ENCODE results near the gene OARD1.

Gene OARD1

GRCh38 chr6:41047745-41048732 lies 24.1 kb downstream of the OARD1 start:
- DNase-seq = no peak

DNA sequence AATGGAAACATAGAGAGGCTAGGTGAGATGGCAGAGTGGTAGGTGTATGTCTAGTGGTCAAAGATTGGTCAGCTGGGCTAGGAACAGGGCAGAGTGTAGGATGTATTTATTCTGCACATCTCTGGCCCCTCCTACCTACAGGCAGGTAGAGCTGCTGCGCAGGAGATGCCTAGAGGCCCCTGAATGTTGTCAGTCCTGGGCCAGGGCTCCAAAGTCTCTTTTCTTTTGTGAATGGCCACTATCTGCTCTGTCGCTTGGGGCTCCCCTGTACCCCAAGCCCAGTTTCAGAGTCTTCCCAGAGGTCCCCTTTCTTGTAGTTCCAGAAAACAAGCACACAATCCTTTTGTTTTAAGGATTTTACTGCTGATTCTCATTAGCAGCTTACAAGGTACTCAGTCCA lies 24.9 kb downstream of the OARD1 start:
- DNase-seq = no peak

DNA sequence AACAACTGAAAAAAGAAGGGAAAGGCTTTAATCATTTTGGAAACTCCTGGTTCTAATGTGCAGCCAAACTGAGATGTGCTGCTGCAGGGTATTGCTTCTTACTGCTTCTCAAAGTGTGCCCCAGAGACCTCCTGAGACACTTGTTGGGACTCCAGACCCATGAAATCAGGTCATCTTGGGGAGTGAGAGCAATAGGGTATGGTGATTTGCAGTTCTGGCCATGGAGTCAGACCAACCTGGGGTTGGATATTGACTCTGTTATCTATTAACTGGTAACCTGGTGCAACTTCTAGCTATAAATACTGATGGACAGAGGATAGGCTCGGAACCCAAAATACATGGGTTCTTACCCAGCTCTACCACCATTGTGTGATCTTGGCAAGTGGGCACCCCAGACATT lies 26.1 kb downstream of the OARD1 start:
- DNase-seq = no peak

DNA sequence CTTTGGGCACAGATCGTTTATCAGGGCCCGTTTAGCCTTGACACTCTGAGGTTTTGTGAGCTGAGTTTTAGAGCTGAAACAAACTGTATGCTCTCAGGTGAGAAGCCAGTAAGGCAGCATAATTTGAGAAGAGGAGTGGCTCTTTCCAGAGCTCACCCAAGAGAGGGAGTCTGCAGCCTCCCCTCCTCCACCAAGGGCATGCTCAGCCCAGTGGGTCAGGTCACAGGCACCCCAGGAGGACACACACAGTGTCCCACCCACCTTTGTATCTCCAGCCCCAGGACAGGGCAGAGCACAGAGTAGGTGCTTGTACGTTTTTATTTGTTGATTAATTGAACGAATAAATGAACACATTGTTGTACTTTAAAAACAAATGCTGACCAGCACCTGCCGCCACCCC lies 26.5 kb downstream of the OARD1 start:
- DNase-seq = no peak

DNA sequence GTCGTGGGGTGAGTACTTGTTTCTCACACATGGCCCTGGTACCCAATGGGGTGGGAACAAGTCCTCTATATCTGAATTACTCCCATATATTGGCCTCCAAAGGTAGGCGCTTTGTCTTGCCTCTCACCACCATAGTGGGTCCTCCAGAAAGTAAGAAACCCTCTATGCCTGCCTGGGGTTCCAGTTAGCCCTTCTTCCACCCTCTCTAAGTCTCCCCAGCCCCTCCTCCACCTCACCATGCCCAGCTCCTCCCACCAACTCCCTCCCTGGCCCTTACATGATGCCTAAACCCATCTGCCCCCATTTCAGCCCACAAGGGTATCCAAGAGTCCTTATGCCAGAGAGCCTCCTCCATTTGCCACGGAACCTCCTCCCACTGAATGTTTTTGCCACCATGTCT lies 29.0 kb downstream of the OARD1 start:
- DNase-seq = no peak

- no peak for DNase-seq
Observed at GRCh38 chr6:41042226-41043055, 29.7 kb downstream of the OARD1 start, which contains the start of gene TSPO2. Gene TSPO2 (plus strand): TSS chr6:41042467. CDS start chr6:41042986, 519 bp downstream.

- no peak for DNase-seq
Observed at GRCh38 chr6:41040940-41041536, 31.1 kb downstream of the OARD1 start.

DNA sequence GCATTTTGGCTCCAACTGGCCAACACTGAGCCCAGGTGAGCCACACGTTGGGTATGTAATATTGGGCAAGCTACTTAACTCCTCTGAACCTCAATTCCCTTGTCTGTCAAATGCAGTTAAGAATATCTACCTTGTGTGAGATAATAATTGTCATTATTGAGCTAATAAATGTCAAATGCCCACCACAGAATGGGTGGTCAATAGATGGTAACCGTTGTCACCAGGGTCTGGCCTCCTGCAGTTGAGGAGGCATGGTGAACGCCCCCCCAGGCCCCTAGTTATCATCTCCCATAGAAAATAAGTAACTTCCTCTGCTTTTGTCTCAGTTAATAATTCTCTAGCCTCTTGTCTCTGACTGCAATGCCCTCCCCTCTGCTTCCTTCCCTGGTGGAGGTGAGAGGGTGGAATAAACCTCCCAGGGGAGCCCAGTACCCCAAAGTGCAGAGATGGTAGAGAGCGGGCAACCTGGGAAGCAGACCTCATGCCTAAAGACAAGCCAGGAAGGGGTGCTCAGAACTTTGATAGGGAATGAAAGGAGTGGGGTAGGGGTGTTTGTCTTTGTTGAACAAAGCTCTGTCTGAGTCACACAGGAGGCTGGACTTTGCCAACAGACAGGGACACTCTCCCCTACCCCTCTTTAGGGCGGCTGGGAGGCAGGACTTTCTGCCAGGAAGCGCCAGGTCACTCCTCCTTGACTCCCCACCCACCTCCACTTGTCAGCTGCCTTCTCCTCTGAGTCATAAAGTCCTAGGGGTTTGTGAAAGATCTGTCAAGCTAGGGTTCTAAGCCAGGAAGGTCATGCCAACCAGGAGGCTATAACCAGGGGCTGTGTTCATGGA lies 31.8 kb downstream of the OARD1 start:
- no peak for DNase-seq

DNA sequence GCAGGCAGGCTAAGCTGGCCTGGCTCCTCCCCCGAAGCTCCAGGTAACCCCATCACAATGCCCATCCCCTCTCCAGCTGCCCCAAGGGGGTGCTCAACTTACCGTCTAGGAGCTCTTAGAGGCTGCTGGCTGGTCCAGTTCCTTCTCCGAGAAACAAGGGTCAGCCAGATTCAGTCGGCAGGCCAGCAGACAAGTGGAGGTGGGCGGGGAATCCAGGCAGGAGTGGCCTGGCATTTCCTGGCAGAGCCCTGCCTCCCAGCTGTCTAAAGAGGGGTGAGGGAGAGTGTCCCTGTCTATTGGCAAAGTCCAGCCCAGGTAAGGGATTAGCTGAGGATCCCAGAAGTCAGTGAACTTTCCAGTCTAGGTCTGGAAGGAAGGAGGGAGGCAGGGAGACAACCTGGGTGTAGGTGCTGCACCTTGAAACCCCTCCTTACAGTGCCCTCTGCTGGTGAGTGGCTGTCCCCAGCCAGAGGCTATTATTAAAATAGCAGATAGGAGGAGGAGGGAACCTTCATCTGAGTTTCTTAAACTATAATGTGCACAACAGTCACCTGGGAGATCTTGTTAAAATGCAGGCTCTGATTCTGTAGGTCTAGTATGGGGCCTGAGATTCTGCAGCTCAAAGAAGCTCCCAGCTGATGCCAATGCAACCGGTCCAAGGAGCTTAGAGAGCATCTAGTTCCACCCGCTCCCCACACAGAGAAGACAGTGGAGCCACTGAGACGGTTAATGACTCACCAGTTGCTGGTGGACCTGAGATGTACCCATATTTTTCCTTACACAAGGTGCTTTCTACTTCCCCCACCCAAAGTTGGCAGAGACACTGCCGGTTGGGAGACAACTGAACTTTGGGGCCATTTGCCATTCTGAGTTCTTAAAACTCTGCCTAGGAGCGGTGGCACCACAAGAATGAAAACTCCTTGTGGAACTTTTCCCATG lies 32.8 kb downstream of the OARD1 start, which contains the start of gene UNC5CL:
Gene UNC5CL (minus strand): TSS at position 162 of the 939 bp plus-strand sequence. CDS start 4,147 bp downstream, outside the sequence.
- DNase-seq = peak; percentile 74

GRCh38 chr6:41038205-41038604 lies 34.0 kb downstream of the OARD1 start:
- no peak for DNase-seq

DNA sequence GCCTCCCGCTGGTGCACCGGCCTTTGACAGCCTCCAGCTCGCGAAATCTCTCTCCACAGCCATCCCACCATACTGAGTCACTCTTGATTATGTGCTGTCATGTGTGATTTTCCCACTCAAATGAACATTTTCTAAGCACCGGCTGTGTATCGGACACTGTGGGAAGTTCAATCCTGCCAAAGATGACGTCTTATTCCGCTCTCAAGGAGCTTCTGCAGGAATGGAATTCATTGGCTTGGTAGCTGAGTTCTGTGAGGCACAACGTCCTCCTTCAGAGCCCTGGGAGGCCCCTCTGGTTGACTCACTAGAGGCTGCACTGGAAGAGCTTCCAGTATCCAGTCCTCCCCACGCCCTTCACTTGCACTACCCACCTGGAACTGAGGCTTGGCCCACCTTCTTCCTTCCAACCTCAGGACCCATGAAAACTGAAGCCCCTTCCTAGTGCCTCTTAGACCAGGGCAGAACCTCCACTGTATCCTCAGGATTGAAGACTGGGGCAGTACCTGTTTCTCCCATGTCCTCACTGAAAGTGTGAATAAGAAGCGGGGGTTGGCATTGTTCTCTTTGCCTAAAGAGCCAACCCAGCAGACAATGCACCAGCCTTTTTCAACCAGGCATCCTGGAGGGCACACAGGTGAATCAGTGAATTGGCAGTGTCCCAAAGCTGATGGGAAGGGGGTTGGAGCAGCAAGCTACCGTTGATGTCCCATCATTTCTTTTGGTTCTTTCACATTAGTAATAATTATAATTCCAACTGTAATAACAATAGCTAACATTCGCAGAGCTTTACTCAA lies 34.9 kb downstream of the OARD1 start:
- no peak for DNase-seq

GRCh38 chr6:41036601-41037000 lies 35.6 kb downstream of the OARD1 start:
- no peak for DNase-seq

DNA sequence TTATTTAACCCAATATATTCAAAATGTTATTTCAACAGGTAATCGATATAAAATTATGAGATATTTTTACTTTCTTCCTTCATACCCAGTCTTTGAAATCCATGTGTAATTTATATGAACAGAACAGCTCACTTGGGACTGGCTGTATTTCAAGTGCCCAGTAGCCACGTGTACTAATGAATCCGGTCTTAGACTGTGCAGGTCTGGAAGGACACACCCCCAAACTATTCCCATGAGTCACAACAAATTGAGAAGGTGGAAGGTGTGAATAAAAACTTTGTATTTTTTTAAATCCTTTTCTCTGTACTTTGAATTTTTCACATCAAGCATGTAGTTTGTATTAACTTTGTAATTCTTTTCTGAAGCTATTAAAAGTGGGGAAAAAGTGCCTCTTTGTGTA lies 36.0 kb downstream of the OARD1 start:
- no peak for DNase-seq

- DNase-seq = no peak
Observed at GRCh38 chr6:41033776-41034175, 38.4 kb downstream of the OARD1 start.

- no peak for DNase-seq
Observed at GRCh38 chr6:41032830-41033229, 39.3 kb downstream of the OARD1 start.

DNA sequence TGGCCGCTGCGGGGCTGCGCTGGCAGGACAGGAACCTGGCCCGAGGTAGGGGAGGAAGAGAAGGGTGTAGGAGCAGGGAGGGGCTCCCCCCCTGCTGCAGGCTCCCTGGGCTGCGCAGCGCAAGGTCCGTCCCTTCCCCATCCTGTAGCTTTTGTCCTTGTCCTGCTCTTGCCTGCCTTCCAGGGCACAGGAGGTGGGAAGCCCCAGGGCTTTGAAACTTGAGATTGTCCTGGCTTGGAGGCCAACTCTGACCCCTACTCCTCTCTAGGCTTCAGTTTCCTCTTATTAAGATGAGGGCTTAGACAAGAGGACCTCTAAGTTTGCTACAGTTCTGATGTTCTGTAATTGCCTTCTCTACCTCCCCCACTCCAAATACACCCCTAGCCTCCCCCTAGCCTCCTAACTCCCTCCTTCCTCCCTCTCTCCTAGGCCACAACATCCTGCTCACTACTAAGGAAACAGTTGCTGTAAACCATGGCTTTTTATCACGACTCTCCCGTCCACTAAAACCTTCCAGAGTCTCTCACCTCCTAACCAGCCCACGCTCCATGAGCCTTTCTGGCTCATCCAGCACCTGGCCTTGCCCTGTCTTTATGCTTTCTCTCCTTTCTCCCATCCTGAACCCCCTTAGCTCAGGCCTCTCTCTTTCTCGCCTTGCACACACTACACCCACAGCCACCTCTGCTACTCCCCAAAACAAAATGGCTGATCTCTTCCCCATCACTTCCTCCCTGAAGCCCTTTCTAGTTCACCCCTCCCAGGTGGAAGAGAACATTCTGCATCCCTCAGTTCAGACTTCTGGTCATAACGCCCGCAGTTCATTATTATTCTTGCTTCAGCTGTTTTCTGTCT lies 43.4 kb downstream of the OARD1 start:
- DNase-seq = no peak

DNA sequence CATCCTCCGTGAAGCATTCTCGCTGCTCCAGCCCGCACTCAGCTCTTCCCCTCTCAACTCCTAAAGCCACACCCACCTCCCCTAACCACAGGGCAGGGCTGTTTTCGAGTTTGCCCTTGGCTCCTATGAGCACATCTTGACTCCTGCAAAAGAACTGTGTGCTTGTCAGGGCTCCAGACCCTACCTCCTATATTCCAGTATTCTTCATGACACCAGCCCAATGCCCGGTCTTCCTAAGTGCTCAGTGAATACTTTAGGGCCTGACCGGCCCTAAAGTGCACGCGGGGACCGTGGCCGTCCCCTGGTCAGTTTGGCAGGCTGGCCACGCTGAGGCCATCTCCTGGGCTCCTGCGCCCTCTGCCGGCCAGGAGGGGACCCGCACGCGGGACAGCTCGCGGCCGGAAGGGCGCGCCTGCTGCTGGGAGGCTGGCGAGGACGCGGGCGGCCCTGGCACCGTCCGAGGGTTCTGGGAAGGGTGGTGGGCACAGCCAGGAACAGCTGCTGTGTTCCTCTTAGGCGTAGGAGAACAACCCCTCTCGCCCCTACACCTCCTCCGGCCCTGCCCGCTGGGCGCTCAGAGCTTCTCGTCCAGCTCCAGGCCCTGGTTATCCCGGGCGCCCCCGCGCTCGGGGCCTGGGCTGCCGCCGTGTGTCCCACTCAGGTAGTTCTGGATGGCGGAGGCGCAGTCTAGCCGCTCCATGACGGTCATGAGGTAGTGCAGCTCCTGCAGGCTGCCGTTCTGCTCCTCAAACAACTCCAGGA lies 44.2 kb downstream of the OARD1 start:
- DNase-seq = peak; percentile 90

- DNase-seq = no peak
Observed at GRCh38 chr6:41027241-41027640, 44.9 kb downstream of the OARD1 start.
